ENCODE results near the gene AIFM3. TPM values are rescaled to one million over a fixed set of nuclear protein-coding genes. Genes with fewer than 3 reads are reported as not detected.
"Not testable (repeated sequence)": the region's sequence is repeated elsewhere in the genome, so short reads cannot be mapped to it uniquely, and the experiment has no call there.

AIFM3 gene
- total RNA-seq, 1 donor from 2014 or later: 2.4 TPM

GRCh38 chr22:20933910-20934309, 33.1 kb upstream of the AIFM3 start:
- no peak for TF ChIP-seq CTCF (IDR thresholded peaks at IDR 0.05; ENCODE audit: insufficient read depth, low read length, severe bottlenecking)
- DNase-seq (ENCODE audit: low read depth) (no peak), FAIRE-seq (no peak)
- Histone ChIP-seq H3K36me3 (ENCODE audit: control insufficient read depth, insufficient read depth, low read length) (peaks cover 13% of the 10 kb centered on the region), H3K4me3 (ENCODE audit: low read depth, low read length) (no peak overlapping the region), H3K27me3 (ENCODE audit: control insufficient read depth, insufficient read depth, low read length) (no peaks in the 10 kb centered on the region)

- not testable (repeated sequence) for H3K4me3 ChIP-seq (ENCODE audit: low read depth, low read length); FAIRE-seq; H3K27me3 ChIP-seq (ENCODE audit: control insufficient read depth, insufficient read depth, low read length); DNase-seq (ENCODE audit: low read depth)
- peaks cover 13% of the 10 kb centered on the region for H3K36me3 ChIP-seq (ENCODE audit: control insufficient read depth, insufficient read depth, low read length)
These were observed 32.0 kb upstream of the AIFM3 start for GRCh38 chr22:20935049-20935448.

GRCh38 chr22:20935780-20936539, 31.1 kb upstream of the AIFM3 start:
- H3K27me3 ChIP-seq (ENCODE audit: control insufficient read depth, insufficient read depth, low read length); DNase-seq (ENCODE audit: low read depth); H3K4me3 ChIP-seq (ENCODE audit: low read depth, low read length); FAIRE-seq: not testable (repeated sequence)
- peaks cover 13% of the 10 kb centered on the region for H3K36me3 ChIP-seq (ENCODE audit: control insufficient read depth, insufficient read depth, low read length)

GRCh38 chr22:20937031-20937793, 29.8 kb upstream of the AIFM3 start:
- H3K4me3 ChIP-seq (ENCODE audit: low read depth, low read length): no peak overlapping the region
- H3K36me3 ChIP-seq (ENCODE audit: control insufficient read depth, insufficient read depth, low read length): peaks cover 13% of the 10 kb centered on the region
- TF ChIP-seq CTCF (IDR thresholded peaks at IDR 0.05; ENCODE audit: insufficient read depth, low read length, severe bottlenecking): no peak

GRCh38 chr22:20937794-20938671, 29.0 kb upstream of the AIFM3 start:
- no peak for DNase-seq (ENCODE audit: low read depth)
- no peaks in the 10 kb centered on the region for H3K27me3 ChIP-seq (ENCODE audit: control insufficient read depth, insufficient read depth, low read length)
- H3K36me3 ChIP-seq (ENCODE audit: control insufficient read depth, insufficient read depth, low read length): peaks cover 13% of the 10 kb centered on the region
- no peak for TF ChIP-seq CTCF (IDR thresholded peaks at IDR 0.05; ENCODE audit: insufficient read depth, low read length, severe bottlenecking)
- no peak for FAIRE-seq
- no peak overlapping the region for H3K4me3 ChIP-seq (ENCODE audit: low read depth, low read length)

More at GRCh38 chr22:20937031-20937793, 29.8 kb upstream of the AIFM3 start:
- DNase-seq (ENCODE audit: low read depth) (no peak), FAIRE-seq (no peak)
- H3K27me3 ChIP-seq (ENCODE audit: control insufficient read depth, insufficient read depth, low read length): no peaks in the 10 kb centered on the region

- H3K36me3 ChIP-seq (ENCODE audit: control insufficient read depth, insufficient read depth, low read length); H3K27me3 ChIP-seq (ENCODE audit: control insufficient read depth, insufficient read depth, low read length); H3K4me3 ChIP-seq (ENCODE audit: low read depth, low read length); DNase-seq (ENCODE audit: low read depth); FAIRE-seq: not testable (repeated sequence)
These were observed 27.4 kb upstream of the AIFM3 start for GRCh38 chr22:20939457-20940185.
